H1 (cell line): Measurements from ENCODE around the gene STPG1.

ENCODE experiments used
- ATF3 ChIP-seq: IDR thresholded peaks from 2 replicates; pipeline ENCODE4 v1.6.1; 2011; ENCODE audit warnings: low read depth, mild to moderate bottlenecking, low read length; ENCODE audit not compliant: insufficient read depth
- BRCA1 ChIP-seq: IDR thresholded peaks from 2 replicates; pipeline ENCODE4 v1.6.1; 2012; ENCODE audit warnings: low read depth, low read length, improper control_type of control experiment
- CTCF ChIP-seq, 3 experiments: IDR thresholded peaks; 1 replicate in 2 of 3; 2 replicates in 1 of 3; pipeline versions ENCODE4 v1.5.1 to v1.6.1; 2011; ENCODE audit warnings: low read length in 3 of 3, mild to moderate bottlenecking in 3 of 3, inconsistent platforms in 2 of 3, low read depth in 1 of 3, moderate library complexity in 1 of 3; ENCODE audit not compliant: insufficient read depth in 1 of 3; ENCODE audit errors: control extremely low read depth in 1 of 3
- EZH2 ChIP-seq: fragments of 200-600 bp; sonication (generic); IDR thresholded peaks from 2 replicates; pipeline ENCODE4 v1.7.1; 2012; ENCODE audit warnings: low read depth, mild to moderate bottlenecking, moderate library complexity, low read length, inconsistent platforms; ENCODE audit not compliant: severe bottlenecking
- POLR2A ChIP-seq, 2 experiments: IDR thresholded peaks; 1 replicate in 1 of 2; 2 replicates in 1 of 2; pipeline ENCODE4 v1.6.1; 2011; ENCODE audit warnings: low read depth in 2 of 2, low read length in 2 of 2, mild to moderate bottlenecking in 2 of 2; ENCODE audit errors: control extremely low read depth in 1 of 2
- RXRA ChIP-seq: IDR thresholded peaks from 2 replicates; pipeline ENCODE4 v1.6.1; 2011; ENCODE audit warnings: low read depth, mild to moderate bottlenecking, low read length, moderate library complexity; ENCODE audit not compliant: insufficient read depth
- SIX5 ChIP-seq: IDR thresholded peaks from 2 replicates; pipeline ENCODE4 v1.6.1; 2011; ENCODE audit warnings: mild to moderate bottlenecking, low read depth, low read length
- USF2 ChIP-seq: IDR thresholded peaks from 2 replicates; pipeline ENCODE4 v1.6.1; 2011; ENCODE audit warnings: low read length, improper control_type of control experiment
- YY1 ChIP-seq: IDR thresholded peaks from 2 replicates; pipeline ENCODE4 v1.6.1; 2011; ENCODE audit warnings: low read depth, mild to moderate bottlenecking, low read length
- ZNF274 ChIP-seq: IDR thresholded peaks from 2 replicates; pipeline ENCODE4 v1.7.0; 2012; ENCODE audit warnings: low read length, borderline replicate concordance; ENCODE audit errors: extremely low read depth

- TF ChIP-seq SIX5 (no peak), EZH2 (no peak), YY1 (no peak), CTCF (IDR thresholded peaks at IDR 0.05; ENCODE audit: control extremely low read depth in 1 of 3, insufficient read depth in 1 of 3, low read depth in 1 of 3, low read length in 3 of 3) (no peak), ZNF274 (no peak), ATF3 (no peak), RXRA (no peak), POLR2A (IDR thresholded peaks at IDR 0.05; ENCODE audit: control extremely low read depth in 1 of 2, low read depth in 2 of 2, low read length in 2 of 2) (no peak), USF2 (no peak), BRCA1 (no peak)
These were observed 87.8 kb downstream of the STPG1 start for GRCh38 chr1:24325587-24326449.
